SIG-M5 treated with dmso at 0.1 percent for 504 hours (cell line): ENCODE measurements around the gene RBM33.
A peak's percentile ranks its signal among the peaks of the same experiment; 100 is the strongest.

Experiments
- DNase-seq: peaks from one replicate; lab custom pipeline; 2025; ENCODE audit not compliant: unreplicated experiment; lab: John Stamatoyannopoulos, UW

Gene RBM33

DNA sequence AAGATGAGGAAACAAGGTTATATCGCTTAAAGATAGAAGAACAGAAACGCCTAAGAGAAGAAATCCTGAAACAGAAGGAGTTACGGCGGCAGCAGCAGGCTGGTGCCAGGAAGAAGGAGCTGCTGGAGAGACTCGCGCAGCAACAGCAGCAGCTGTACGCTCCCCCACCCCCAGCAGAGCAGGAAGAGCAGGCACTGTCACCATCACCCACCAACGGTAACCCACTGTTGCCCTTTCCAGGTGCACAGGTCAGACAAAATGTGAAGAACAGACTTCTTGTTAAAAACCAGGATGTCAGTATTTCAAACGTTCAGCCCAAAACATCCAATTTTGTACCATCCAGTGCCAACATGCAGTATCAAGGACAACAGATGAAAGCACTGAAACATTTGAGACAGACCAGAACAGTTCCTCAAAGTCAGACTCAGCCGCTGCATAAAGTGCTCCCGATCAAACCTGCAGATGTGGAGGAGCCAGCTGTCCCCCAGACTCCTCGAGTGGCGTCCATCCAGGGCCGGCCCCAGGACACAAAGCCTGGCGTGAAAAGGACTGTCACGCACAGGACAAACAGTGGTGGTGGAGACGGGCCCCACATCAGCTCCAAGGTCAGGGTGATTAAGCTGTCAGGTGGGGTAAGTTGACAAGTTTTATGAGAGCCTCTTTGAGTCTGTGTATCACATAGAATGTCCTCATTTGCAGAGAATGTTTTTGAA, 100.7 kb downstream of the RBM33 start:
- DNase-seq: no peak

DNA sequence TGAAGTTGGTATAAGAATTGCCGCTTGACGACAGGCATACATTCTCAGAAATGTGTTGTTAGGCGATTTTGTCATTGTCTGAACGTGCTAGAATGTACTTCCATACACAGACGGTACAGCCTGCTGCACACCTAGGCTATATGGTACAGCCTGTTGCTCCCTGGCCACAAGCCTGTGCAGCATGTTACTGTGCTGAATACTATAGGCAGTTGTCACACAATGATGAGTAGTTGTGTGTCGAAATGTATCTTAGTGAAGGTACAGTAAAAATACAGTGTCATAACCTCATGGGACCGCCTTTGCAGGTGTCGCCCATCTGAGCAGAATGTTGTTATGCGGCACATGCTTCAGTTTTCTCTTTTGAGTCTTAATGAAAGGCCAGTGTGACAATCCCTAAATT, 101.3 kb downstream of the RBM33 start:
- DNase-seq: no peak

DNA sequence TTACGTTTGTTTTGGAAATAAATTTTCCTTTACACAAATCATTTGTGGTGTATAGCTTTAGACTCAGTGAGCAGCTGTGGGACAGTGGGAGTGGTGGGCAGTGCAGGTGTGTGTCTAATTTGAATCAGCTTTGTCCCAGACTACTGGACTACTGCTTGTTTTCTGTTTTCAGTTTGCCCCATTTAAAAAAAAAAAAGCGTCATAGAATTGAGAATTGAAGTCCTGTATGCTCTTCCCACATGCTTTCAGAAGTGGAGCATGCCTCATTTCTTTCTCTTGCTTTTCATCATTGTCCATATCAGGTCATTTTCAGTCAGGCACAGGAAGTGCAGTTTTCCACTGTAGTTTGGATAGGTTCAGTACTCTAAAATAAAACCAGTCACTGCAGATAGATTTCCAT, 101.7 kb downstream of the RBM33 start:
- no peak for DNase-seq

DNA sequence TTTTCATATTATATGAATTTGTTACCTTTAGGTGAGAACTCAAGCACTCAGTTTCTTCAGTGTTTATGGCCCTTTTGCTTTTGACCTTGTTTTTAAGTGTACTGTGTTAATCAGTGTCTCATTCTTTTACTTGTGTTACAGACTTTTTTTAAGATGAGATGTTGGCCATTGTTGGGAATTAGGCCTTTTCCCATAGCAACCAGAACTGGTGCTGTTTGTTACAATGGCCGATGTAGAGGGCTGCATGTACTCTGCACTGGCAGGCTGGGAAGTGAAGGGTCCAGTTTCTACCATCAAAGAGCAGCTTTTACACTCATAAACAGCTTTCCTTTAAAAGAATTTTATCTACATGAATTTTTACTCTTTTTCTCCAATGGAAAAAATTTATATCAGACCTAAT, 102.7 kb downstream of the RBM33 start:
- DNase-seq: no peak

DNA sequence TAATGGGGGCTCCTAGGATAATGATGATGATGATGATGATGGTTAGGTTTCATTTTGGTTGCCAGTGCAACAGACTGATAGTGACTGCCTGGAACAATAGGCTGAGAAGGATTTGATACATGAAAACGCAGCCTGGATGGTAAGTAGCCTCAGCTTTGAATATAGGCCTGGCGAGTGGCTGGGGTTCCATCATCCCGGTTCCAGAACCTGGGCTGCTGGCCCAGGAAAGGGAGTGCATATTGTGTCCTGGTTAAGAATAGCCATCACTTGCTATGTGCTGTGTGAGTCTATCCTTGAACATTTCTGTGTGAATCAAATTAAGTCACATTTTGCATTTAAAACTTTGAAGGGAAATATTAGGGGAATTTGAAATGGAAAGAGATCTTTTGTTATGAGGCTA, 105.1 kb downstream of the RBM33 start:
- no peak for DNase-seq

DNA sequence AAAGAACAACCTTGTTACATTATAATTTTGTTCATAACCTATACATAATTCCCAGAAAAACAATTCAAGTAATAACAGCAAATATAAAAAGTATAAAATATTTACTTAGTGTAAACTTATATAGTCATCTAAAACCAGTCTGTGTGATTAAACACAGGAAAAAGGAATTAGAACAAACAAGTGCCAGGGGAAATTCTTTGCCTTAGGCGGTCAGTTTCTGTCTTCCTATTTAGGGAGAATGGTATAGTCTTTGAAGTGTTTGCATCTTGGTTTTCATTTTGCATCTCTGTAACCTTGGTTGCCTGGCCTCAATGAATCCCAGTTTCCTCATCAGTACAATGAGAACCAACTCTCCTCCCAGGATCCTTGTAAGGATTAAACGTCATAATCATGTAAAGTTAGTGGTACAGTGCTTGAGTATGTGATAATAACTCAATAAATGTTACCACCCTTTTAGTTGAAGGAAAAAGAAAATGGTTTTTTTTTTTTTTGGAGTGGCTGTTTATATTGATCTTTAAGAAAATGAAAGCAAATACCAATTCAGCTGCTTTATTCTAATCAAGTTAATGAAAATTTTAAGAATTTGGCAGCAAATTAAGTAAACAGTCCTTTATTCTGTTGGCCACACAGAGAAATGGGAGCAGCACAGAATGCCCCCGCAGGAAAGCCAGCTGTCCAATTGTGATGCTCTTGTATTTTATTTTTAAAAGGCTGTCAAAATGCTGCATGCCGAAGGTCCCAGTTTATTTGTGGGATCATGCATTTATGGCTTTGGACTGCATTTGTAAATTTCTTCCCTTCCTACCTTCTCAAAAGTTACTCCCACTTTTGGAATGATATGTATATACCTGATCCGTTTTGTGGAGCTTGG, 106.0 kb downstream of the RBM33 start:
- DNase-seq: no peak

DNA sequence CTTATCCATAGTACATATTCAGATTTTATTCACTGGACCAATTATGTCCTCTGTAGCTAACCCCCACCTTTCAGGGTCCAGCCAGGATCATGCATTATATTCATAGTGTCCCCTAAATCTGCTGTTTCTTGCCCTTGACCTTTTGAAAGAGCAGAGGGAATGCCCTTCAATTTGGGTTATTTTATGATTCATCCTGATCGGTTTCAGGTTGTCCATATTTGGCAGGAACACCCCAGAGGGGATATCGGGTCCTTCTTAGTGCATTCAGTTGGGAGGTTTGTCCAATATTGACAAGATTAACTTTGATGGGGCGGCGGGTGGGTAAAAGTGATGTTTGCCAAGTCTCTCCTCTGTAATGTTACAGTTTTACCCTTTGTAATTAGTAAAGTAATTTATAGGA, 106.9 kb downstream of the RBM33 start:
- DNase-seq: no peak

DNA sequence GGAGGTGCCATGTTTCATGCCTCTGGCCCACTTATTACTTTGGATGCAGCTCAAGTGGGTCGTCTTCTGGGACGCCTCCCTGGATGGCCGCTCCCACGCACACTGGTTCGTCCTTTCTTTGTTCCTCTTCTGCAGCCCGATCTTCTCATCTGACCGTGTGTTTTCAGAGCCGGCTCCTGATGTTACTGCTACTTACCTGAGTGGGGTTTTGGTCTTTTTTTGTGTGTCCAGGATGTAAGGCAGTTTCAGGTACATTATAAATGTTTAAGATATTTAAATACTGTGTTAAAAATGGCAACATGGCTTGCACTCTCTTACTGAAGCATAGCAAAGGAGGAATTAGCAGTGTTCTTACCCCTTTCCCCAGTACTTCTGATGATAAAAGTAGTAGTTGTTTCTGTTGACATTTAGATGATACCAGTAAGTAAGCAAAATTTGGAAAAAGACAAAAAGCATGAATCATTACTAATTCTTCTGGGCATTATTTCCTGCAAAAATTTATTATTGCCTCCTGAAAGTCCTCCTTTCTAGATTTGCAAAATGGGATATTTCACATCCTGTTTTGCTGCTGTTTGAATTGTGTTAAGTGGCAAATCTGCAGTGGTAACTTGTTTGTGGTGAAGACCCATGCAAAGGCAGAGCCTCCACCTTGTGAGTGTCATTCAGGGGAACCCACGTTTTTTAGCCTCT, 108.4 kb downstream of the RBM33 start:
- no peak for DNase-seq

DNA sequence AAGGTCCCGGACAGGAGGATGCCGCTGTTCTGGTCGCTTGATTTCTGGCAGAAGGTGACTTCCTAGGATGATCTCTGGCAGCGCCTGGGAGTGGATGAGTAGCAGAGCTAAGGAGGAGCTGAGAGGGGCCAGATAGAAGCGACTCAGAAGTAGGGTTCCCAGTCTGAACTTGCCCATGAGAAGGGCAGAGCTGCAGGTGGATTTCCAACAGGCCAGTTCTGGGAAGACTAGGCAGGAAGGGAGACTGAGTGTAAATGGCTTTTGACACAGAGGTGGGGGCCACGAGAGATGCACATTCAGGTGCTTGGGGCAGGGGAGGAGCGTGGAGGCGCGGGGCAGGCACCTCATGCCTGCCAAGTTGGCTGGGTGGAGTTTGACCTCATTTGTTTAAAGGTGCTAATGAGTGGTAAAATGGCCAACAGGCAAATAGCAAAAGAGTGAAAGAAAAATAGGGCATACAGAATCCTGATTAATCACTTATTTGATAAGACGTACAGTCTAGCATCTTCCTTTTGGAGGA, 109.0 kb downstream of the RBM33 start:
- DNase-seq: no peak

DNA sequence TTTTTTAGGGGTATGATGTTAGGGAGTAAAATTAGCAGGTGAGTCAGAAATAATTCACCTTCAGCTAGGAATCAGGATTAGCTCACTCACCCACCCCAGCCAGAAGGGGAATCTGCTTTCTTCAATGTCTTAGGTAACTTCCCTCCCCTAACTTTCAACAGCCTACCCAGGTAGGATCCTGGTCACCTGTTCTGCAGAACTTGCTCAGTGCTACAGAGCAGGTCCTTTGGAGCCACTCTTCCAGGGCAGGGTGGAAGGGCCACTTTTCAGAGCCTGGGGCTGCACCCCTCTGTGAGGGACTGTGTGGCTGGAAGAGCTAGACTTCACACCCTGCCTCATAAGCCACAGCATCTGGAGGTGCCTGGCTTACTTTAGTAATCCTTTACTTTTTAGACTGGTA, 109.7 kb downstream of the RBM33 start:
- no peak for DNase-seq

DNA sequence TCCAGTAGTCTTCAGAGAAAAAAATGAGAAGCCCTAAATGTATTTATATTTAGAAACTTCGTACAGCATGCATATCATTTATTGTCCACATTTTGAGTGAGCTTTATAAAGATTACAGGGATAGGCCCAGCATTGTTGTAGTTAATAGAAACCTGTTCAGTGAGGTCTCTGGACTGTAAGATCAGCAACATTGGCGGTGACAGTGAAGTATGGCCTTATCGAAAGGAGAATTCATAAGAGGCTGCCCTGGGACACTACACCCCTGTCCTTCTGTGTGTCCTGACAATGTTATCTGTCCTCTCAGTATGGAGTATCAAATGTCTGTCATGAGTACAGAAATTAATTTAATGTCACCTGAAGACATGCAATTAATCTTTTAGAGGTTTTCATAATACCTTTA, 110.6 kb downstream of the RBM33 start:
- no peak for DNase-seq

DNA sequence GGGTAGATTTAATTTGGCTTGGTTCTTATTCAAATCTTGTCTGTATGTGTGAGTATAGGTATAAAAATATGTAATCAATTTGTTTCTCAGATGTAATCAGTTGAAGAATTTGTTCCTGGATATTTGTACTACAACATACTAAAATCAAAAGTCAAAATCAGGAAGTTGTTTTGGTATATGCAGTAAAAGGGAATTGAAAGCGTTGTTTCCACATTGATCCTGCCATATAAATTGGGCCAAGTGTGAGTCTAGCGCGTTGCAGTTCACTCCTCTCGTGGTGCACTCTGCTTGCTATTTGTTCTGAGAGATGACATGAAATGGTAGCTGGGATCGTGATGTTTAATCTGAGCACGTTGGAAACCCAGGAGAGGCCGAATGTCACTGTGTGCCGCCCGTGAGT, 111.9 kb downstream of the RBM33 start:
- peak; percentile 93 for DNase-seq

DNA sequence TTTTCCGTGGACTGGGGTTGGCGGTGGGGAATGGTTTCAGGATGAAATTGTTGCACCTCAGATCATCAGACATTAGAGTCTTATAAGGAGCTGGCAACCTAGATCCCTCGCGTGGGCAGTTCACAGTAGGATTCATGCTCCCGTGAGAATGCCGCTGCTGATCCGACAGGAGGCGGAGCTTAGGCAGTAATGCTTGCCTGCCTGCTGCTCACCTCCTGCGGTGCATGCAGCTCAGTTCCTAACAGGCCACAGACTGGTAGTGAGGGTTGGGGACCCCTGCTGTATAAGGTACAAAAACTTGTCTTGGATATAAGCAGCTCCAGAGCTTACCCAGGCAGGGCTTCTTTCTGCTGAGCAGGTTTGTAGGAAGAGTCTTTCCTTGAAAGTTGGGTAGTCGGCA, 113.9 kb downstream of the RBM33 start:
- DNase-seq: no peak

DNA sequence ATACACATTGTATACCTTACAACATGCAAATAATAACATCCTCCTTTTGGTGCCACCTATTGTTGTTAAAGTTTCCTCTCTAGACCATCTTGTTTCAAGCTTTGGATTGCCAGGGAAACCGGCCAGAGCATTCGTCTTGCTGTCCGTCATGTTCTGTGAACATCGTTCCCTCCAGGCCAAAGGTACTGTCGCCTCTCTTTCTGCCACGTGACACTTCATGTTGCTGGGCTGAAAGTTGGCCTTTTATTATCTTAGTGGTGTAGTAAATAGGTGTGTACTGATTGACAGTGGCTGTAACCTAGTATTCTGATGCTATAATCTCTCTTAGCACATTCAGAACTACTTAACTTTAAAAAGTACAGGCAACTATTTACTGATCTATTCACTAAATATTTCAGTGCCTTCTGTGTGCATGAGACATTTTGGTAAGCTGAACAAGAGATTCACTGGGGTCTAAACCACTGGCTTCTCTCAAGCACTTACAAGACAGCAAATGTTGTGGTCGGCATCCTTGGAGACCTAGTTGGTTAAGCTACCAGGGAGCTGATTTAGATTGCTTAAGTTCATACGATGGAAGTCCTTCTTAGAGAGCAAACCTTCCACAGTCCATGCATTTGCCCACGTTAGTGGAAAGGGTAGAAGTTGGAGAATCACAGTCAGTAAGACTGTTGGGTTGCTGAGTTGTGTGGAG, 115.4 kb downstream of the RBM33 start:
- no peak for DNase-seq

DNA sequence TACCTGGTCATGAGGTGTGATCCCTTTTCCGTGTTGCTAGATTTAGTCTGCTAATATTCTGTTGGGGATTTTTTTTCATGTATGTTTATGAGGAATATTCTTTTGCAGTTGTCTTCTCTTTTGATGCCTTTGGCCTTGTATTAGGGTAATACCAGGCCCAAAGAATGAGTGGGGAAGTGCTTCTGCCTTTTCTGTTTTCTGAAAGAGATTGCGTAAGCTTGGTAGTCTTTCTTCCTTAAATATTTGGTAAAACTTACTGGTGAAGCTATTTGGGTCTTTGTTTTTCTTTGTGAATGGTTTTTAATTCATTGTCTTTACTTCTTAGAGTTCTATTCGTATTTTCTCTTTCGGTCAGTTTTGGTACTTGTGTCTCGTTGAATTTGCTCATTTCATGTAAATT, 116.7 kb downstream of the RBM33 start:
- peak; percentile 82 for DNase-seq

DNA sequence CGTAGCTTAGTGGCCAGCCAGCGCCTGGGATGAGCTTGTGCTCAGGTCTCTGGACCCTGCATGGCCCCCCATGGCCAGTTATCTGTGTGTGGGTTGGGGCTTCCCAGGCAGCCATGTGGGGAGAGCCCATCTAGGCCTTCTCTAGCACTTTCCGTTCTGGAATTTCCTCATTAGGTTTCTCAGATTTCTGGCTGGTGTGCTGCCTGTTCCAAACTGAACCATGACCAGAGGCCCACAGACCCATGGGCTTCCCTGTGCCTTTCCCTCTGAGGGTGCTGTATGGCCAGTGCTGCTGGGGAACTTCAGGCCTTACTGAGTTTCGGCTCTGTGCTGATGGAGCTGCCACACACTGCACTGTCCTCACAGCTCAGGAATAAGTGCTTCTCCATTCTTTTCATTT, 117.6 kb downstream of the RBM33 start:
- no peak for DNase-seq

DNA sequence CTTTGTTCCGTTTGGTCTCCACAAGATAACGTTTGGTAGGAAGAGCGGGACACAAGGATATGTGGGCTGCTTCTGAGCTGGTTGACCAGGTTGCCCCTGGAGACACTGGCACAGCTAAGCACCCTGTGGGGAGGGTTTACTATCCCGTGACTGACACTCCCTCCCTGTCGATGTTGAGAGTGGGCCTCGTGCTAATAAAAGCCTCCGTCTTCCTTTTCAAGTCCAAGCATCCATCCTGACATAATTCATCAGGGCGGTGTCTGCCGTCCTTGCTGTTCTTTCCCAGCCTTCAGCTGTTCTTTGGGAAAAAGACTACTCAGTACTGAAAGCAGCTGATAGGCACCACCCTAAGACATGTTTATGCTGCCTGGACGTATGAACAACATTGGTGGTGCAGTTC, 118.2 kb downstream of the RBM33 start:
- no peak for DNase-seq

DNA sequence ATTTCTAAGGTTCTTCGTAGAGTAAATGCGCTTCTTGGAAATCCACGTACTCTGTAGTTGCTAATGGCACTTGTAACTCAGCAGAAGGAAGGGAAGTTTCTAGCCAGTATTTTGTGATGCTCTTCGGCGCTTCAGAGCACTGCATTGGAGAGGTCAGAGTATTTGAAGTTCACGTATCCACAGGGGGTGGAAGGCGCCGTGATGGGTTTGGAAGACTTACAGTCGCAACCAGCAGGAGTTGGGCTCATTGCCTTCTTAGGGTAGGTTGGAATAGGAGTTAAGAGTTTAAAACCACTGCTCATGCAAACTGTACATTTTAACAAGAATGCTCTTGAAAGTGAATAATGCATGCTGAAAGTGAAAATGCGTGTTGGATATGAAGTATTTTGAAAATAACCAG, 118.7 kb downstream of the RBM33 start:
- DNase-seq: no peak

DNA sequence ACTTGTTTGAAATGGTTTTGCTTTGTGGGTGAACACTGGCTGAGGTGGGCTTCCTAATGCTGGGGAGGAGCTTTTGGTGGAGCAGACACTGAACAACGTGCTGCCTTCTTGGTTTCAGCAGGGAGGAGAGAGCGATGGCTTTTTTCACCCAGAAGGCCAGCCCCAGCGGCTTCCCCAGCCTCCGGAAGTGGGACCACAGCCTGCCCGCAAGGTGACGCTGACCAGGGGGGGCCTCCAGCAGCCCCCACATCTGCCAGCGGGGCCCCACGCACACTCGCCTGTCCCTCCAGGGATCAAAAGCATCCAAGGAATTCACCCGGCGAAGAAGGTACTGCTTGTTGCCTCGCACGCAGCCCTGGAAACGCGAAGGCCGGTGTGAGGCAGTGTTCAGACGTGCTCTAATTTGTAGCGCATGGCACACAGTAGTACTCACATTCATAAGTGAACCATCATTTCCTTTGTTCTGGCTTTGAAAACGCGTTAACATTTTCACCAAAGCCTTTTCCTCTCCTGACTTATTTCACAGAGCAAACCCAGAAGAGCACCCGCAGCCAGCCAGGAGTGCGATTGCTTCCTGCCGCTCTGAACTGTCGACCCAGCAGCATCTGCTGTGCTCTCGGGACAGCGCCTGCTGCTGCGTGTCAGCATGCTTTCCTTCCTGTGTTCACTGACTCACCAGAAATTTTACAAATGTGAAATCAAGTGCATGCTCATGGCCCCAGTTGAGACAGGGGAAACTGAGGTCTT, 119.4 kb downstream of the RBM33 start:
- no peak for DNase-seq

DNA sequence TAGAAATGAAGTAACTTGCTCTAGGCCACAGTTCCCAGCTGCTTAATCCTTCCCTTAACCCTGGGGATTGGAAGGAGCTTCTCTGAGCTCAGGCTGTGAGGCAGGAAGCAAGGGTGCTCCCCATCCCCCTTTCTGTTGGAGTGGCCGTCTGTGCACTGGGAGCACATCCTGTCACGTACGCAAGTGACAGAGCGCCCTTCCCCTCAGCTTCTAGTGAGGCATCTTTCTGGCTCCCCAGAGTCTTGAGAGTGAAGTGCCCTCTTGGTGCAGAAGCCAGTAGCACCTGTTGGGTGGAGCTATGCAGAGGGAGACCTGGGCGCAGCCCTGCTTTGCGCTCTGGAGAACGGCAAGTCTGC, 120.0 kb downstream of the RBM33 start:
- DNase-seq: no peak

DNA sequence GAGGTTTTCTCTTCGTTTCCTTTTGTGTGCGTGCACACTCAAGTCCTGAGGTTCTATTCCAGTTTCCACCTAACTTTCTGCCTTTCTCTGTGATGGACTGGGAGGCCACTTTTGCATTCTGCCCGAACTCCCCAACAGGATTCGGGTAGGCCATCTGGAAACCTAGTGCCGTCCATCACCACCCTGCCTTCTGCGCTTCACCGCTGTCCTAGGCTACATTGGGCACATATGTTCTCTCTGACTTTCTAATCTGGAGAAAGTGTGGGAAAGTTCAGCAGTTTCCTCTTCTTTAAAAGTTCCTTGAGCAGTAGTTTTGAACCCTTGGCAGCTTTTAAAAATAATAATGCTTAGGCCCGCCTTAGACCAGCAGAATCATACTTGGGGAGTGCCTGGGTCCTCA, 121.0 kb downstream of the RBM33 start:
- no peak for DNase-seq
